ENCODE measurements around the gene PARD3B.

DNA sequence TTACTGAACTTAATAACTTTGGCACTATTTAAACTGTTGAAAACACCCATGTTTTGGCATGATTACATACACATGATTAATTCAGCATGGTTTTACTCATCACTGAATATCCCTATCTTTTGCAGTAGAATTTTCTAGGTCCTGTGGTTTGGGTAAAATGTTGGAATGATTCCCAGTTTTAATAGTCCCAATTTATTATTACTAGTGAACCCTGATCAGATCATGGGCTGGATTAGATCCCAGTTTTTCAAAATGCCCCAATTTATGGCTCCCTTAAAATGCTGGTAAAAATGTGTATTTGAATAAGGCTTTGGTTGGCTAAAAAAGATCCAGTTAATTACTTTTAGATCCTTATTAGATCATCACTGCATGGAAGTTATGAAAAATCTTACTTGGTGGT, 863.4 kb downstream of the PARD3B start:
- no peak for TF ChIP-seq YY1 (IDR thresholded peaks at IDR 0.05; ENCODE audit: insufficient read depth, insufficient read length)
- TF ChIP-seq SUZ12 (IDR thresholded peaks at IDR 0.05; ENCODE audit: extremely low read depth, insufficient read depth, insufficient read length): no peak

Measured in NT2/D1 (cell line).